Gastroesophageal sphincter (tissue), 4 donors: ENCODE results near the gene CDYL. TPM values are rescaled to one million over a fixed set of nuclear protein-coding genes. Genes with fewer than 3 reads are reported as not detected.

Source experiments
- ATAC-seq: fragments of 150-250 bp; one replicate; pipeline ENCODE4 v1.9.1; 2016; ENCODE audit warnings: mild to moderate bottlenecking, moderate library complexity
- H3K27ac ChIP-seq, 4 donors: fragments of 200-600 bp; sonication (generic) in 3 of 4; 1 replicate in 3 of 4; 2 replicates in 1 of 4; pipeline ENCODE4 v1.5.1; 2016 to 2019
- H3K27me3 ChIP-seq: fragments of 200-600 bp; sonication (generic); one replicate; pipeline ENCODE4 v1.5.1; 2019
- H3K36me3 ChIP-seq, 2 donors: fragments of 200-600 bp; sonication (generic); one replicate each; pipeline ENCODE4 v1.5.1; 2019; ENCODE audit warnings: control low read depth in 1 of 2
- H3K4me1 ChIP-seq, 3 donors: fragments of 200-600 bp; sonication (generic); 1 replicate in 2 of 3; 2 replicates in 1 of 3; pipeline ENCODE4 v1.5.1; 2016 to 2019; ENCODE audit warnings: control low read depth in 2 of 3
- H3K4me3 ChIP-seq, 2 donors: fragments of 200-600 bp; sonication (generic); one replicate each; pipeline ENCODE4 v1.5.1; 2019; ENCODE audit warnings: mild to moderate bottlenecking in 1 of 2, moderate library complexity in 1 of 2
- H3K9me3 ChIP-seq, 3 donors: fragments of 200-600 bp; sonication (generic); one replicate each; pipeline ENCODE4 v1.5.1; 2017 to 2019; ENCODE audit warnings: control low read depth in 2 of 3
- EP300 ChIP-seq: sonication (generic); formaldehyde crosslinking; IDR thresholded peaks from one replicate; pipeline ENCODE4 v1.6.1; 2017; ENCODE audit warnings: antibody characterized with exemption, mild to moderate bottlenecking
- POLR2A ChIP-seq, 2 donors: fragments of 450-650 bp; IDR thresholded peaks; one replicate each; pipeline ENCODE4 v1.6.1; 2017; ENCODE audit warnings: antibody characterized with exemption in 2 of 2, mild to moderate bottlenecking in 2 of 2, moderate library complexity in 1 of 2
- POLR2AphosphoS5 ChIP-seq: sonication (generic); formaldehyde crosslinking; IDR thresholded peaks from one replicate; pipeline ENCODE4 v1.6.1; 2017; ENCODE audit warnings: antibody characterized with exemption
- WGBS, 2 donors: methylation state at CpG; one replicate each; pipeline ENCODE4 v1.1.5; 2018; ENCODE audit warnings: low coverage in 1 of 2; 5-methylcytosine and 5-hydroxymethylcytosine counted together
- total RNA-seq, 4 donors: library from RNA; depleted of rRNA; stranded (reverse); fragments of >200 nt; gene quantifications; one replicate each; pipeline ENCODE4 v1.1.0, GENCODE V29; 2016
- TF ChIP-seq, protein P1 (sequence below), 4 experiments: fragments of 200-600 bp in 2 of 4; fragments of 450-650 bp in 2 of 4; sonication (generic) in 1 of 4; IDR thresholded peaks; one replicate each; pipeline ENCODE4 v1.5.1; 2017 to 2019; ENCODE audit warnings: antibody characterized with exemption in 4 of 4, mild to moderate bottlenecking in 2 of 4, moderate library complexity in 2 of 4

The CDYL gene
- total RNA-seq, 4 donors from 2014 or later, result 32.0 to 68.3 (median 54.0) TPM

GRCh38 chr6:4922488-4923037 is 146.4 kb downstream of the CDYL start:
- Histone ChIP-seq H3K4me1 (no peaks in the 10 kb centered on the region), H3K9me3 (no peaks in the 10 kb centered on the region), H3K4me3 (no peak overlapping the region), H3K27me3 (no peaks in the 10 kb centered on the region), H3K27ac (no peak overlapping the region), H3K36me3 (no peaks in the 10 kb centered on the region)
- 81 to 90% methylated on average over 6 to 13 of the region's 13 CpGs for WGBS, 2 donors
- TF ChIP-seq EP300, result no peak
- TF ChIP-seq POLR2AphosphoS5, result no peak
- TF ChIP-seq POLR2A (IDR thresholded peaks at IDR 0.05), result no peak
- TF ChIP-seq, protein P1, sequence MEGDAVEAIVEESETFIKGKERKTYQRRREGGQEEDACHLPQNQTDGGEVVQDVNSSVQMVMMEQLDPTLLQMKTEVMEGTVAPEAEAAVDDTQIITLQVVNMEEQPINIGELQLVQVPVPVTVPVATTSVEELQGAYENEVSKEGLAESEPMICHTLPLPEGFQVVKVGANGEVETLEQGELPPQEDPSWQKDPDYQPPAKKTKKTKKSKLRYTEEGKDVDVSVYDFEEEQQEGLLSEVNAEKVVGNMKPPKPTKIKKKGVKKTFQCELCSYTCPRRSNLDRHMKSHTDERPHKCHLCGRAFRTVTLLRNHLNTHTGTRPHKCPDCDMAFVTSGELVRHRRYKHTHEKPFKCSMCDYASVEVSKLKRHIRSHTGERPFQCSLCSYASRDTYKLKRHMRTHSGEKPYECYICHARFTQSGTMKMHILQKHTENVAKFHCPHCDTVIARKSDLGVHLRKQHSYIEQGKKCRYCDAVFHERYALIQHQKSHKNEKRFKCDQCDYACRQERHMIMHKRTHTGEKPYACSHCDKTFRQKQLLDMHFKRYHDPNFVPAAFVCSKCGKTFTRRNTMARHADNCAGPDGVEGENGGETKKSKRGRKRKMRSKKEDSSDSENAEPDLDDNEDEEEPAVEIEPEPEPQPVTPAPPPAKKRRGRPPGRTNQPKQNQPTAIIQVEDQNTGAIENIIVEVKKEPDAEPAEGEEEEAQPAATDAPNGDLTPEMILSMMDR (IDR thresholded peaks at IDR 0.05), result no peak
- ATAC-seq, result no peak

DNA sequence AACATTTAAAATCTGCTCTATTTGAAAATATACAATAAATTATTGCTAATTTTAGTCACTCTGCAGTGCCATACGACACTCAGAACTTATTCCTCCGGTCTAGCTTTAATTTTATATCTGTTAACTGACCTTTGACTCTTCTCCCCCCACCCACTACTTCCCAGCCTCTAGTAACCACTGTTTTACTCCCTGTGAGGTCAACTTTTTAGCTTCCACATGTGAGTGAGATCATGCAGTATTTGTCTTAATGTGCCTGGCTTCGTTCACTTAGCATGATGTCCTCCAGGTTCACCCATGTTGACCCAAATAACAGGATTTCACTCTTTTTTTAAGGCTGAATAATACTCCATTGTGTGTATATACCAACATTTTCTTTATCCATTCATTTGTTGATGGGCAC is 146.9 kb downstream of the CDYL start:
- 75 to 89% methylated on average over 3 of the region's 3 CpGs for WGBS, 2 donors
- Histone ChIP-seq H3K4me1 (no peaks in the 10 kb centered on the region), H3K27me3 (no peaks in the 10 kb centered on the region), H3K4me3 (no peak overlapping the region), H3K27ac (no peak overlapping the region), H3K36me3 (no peaks in the 10 kb centered on the region), H3K9me3 (no peaks in the 10 kb centered on the region)
- ATAC-seq, result no peak
- no peak for TF ChIP-seq EP300
- no peak for TF ChIP-seq POLR2AphosphoS5
- no peak for TF ChIP-seq POLR2A (IDR thresholded peaks at IDR 0.05)
- TF ChIP-seq, protein P1 (IDR thresholded peaks at IDR 0.05), result no peak

GRCh38 chr6:4924661-4925271 is 148.6 kb downstream of the CDYL start:
- Histone ChIP-seq H3K9me3 (no peaks in the 10 kb centered on the region), H3K4me3 (no peak overlapping the region)
- no peak for ATAC-seq

GRCh38 chr6:4925580-4925979 is 149.4 kb downstream of the CDYL start:
- TF ChIP-seq, protein P1 (IDR thresholded peaks at IDR 0.05), result no peak
- TF ChIP-seq POLR2AphosphoS5 (no peak), EP300 (no peak), POLR2A (IDR thresholded peaks at IDR 0.05) (no peak)
- H3K4me3 ChIP-seq, result no peak overlapping the region
- WGBS, 2 donors, result 86% methylated on average over 6 of the region's 12 CpGs; no CpG with 5 or more reads in 1 of the 2 donors
- no peaks in the 10 kb centered on the region for H3K36me3 ChIP-seq
- ATAC-seq, result no peak
- no peak overlapping the region for H3K27ac ChIP-seq
- H3K27me3 ChIP-seq, result no peaks in the 10 kb centered on the region
- peaks cover 0 to 11% (median 0%) of the 10 kb centered on the region in 3 donors for H3K4me1 ChIP-seq
- no peaks in the 10 kb centered on the region for H3K9me3 ChIP-seq

More at GRCh38 chr6:4924661-4925271, 148.6 kb downstream of the CDYL start:
- Histone ChIP-seq H3K27ac (no peak overlapping the region), H3K36me3 (no peaks in the 10 kb centered on the region), H3K4me1 (peaks cover 0 to 5% (median 0%) of the 10 kb centered on the region in 3 donors), H3K27me3 (no peaks in the 10 kb centered on the region)
- TF ChIP-seq POLR2A (IDR thresholded peaks at IDR 0.05) (no peak), EP300 (no peak), POLR2AphosphoS5 (no peak)
- TF ChIP-seq, protein P1 (IDR thresholded peaks at IDR 0.05), result no peak
- WGBS, 2 donors, result 91 to 96% methylated on average over 9 of the region's 9 CpGs

DNA sequence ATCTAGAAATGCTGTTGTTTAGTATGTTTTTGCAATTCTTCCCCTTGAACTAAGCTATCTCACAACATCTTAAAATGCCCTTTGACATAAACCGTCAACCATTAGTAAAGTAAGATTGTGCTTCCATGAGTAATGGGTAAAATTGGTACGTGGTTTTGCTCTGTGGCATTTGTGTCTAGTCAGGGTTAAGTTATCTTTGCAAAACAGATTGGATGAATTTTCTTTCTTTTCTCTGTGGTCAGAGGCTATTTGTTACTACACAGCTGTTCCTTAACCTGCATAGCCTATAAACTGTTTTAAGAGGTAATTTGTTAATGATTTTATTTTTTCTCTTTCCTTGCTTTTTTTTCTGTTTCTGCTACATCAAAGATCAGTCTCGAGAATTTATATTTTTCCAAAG is 152.2 kb downstream of the CDYL start:
- Histone ChIP-seq H3K4me3 (no peak overlapping the region), H3K36me3 (no peaks in the 10 kb centered on the region), H3K27ac (no peak overlapping the region), H3K9me3 (no peaks in the 10 kb centered on the region), H3K27me3 (no peaks in the 10 kb centered on the region), H3K4me1 (peaks cover 0 to 38% (median 5%) of the 10 kb centered on the region in 3 donors)
- no peak for ATAC-seq
- 75 to 96% methylated on average over 3 of the region's 3 CpGs for WGBS, 2 donors
- TF ChIP-seq, protein P1 (IDR thresholded peaks at IDR 0.05), result no peak
- no peak for TF ChIP-seq EP300
- no peak for TF ChIP-seq POLR2AphosphoS5
- TF ChIP-seq POLR2A (IDR thresholded peaks at IDR 0.05), result no peak
